HL-60/S4 treated with phorbol 12-myristate 13-acetate at 8.2 ng/mL for 4 days and 3 days (cell line): ENCODE data around the gene SLC43A2.
"Not testable (repeated sequence)": the region's sequence is repeated elsewhere in the genome, so short reads cannot be mapped to it uniquely, and the experiment has no call there.

Experiments used
- in situ Hi-C: fragments of 300-500 bp; cut with MboI; formaldehyde crosslinking; loops from 2 replicates; pipeline ENCODE4 v1.15.0; 2022; ENCODE audit warnings: low sequenced_read_pairs

Gene SLC43A2

GRCh38 chr17:1627982-1628855 is at the start of gene SLC43A2:
Gene SLC43A2, minus strand, starts transcription at chr17:1628834. Its CDS starts 960 bp downstream, at chr17:1627874.
- in situ Hi-C loops: no loop called here

- in situ Hi-C loops: no loop called here
Measured at GRCh38 chr17:1676401-1676800, 47.8 kb upstream of the SLC43A2 start.

GRCh38 chr17:1673041-1673785 is 44.6 kb upstream of the SLC43A2 start:
- in situ Hi-C loops: no loop called here

- in situ Hi-C loops: not testable (repeated sequence)
Measured at GRCh38 chr17:1663934-1664333, 35.3 kb upstream of the SLC43A2 start.

- in situ Hi-C loops: no loop called here
Measured at GRCh38 chr17:1661045-1661444, 32.4 kb upstream of the SLC43A2 start.

- in situ Hi-C loops: no loop called here
Measured at GRCh38 chr17:1658100-1658499, 29.5 kb upstream of the SLC43A2 start.

- in situ Hi-C loops: no loop called here
Measured at GRCh38 chr17:1653735-1654134, 25.1 kb upstream of the SLC43A2 start.

- in situ Hi-C loops: not testable (repeated sequence)
Measured at GRCh38 chr17:1652794-1653193, 24.2 kb upstream of the SLC43A2 start.

GRCh38 chr17:1651559-1651844 is 22.9 kb upstream of the SLC43A2 start:
- in situ Hi-C loops: no loop called here

- in situ Hi-C loops: no loop called here
Measured at GRCh38 chr17:1650731-1651558, 22.3 kb upstream of the SLC43A2 start.

GRCh38 chr17:1649844-1650501 is 21.3 kb upstream of the SLC43A2 start, which contains the start of gene RILP:
Gene RILP, minus strand, starts transcription at chr17:1649866. Its CDS starts 62 bp downstream, at chr17:1649804.
- in situ Hi-C loops: loop anchor here (10.0 kb wide), 1 partner anchor 75 kb away; no protein-coding TSS in a partner anchor

GRCh38 chr17:1648963-1649843 is 20.6 kb upstream of the SLC43A2 start:
- in situ Hi-C loops: loop anchor here (10.0 kb wide), 1 partner anchor 74 kb away; no protein-coding TSS in a partner anchor

- in situ Hi-C loops: loop anchor here (10.0 kb wide), 1 partner anchor 74 kb away; no protein-coding TSS in a partner anchor
Measured at GRCh38 chr17:1648173-1648962, 19.7 kb upstream of the SLC43A2 start.

- in situ Hi-C loops: loop anchor here (10.0 kb wide), 1 partner anchor 73 kb away; no protein-coding TSS in a partner anchor
Measured at GRCh38 chr17:1647802-1648171, 19.2 kb upstream of the SLC43A2 start.

- in situ Hi-C loops: loop anchor here (10.0 kb wide), 1 partner anchor 72 kb away; no protein-coding TSS in a partner anchor
Measured at GRCh38 chr17:1646199-1646875, 17.7 kb upstream of the SLC43A2 start.

GRCh38 chr17:1645207-1646171 is 16.9 kb upstream of the SLC43A2 start, which contains the start of gene SCARF1:
Gene SCARF1, minus strand, starts transcription at chr17:1645732. Its CDS starts 35 bp downstream, at chr17:1645697.
- in situ Hi-C loops: loop anchor here (10.0 kb wide), 1 partner anchor 71 kb away; no protein-coding TSS in a partner anchor
